Endometrial microvascular endothelial cells (primary cell): ENCODE measurements around the gene NCKAP5. TPM values are rescaled to one million over a fixed set of nuclear protein-coding genes. Genes with fewer than 3 reads are reported as not detected.

Experiments used
- in situ Hi-C: cut with HindIII; loops from 2 replicates; pipeline ENCODE4 v1.10.0; 2017; ENCODE audit warnings: low sequenced_read_pairs, low pct_unique_long_range_greater_than_20kb; ENCODE audit errors: inconsistent ontology term
- total RNA-seq: library from RNA; depleted of rRNA; stranded (reverse); fragments of >200 nt; gene quantifications from one replicate; pipeline ENCODE4 v1.2.3, GENCODE V29; 2015; ENCODE audit errors: inconsistent ontology term

Gene NCKAP5
- total RNA-seq, 1 donor from 2014 or later: 0.84 TPM

- in situ Hi-C loops: no loop called here
Measured at GRCh38 chr2:133120310-133120709, 448.0 kb downstream of the NCKAP5 start.

GRCh38 chr2:133110201-133110600 is 458.1 kb downstream of the NCKAP5 start:
- in situ Hi-C loops: no loop called here

- in situ Hi-C loops: no loop called here
Measured at GRCh38 chr2:133109772-133110171, 458.5 kb downstream of the NCKAP5 start.

GRCh38 chr2:133107058-133107815 is 461.0 kb downstream of the NCKAP5 start:
- in situ Hi-C loops: no loop called here

- in situ Hi-C loops: no loop called here
Measured at GRCh38 chr2:133104871-133105270, 463.4 kb downstream of the NCKAP5 start.

- in situ Hi-C loops: no loop called here
Measured at GRCh38 chr2:133098787-133099186, 469.5 kb downstream of the NCKAP5 start.

GRCh38 chr2:133097666-133098065 is 470.6 kb downstream of the NCKAP5 start:
- in situ Hi-C loops: no loop called here

GRCh38 chr2:133092571-133092970 is 475.7 kb downstream of the NCKAP5 start:
- in situ Hi-C loops: no loop called here

GRCh38 chr2:133090358-133090757 is 477.9 kb downstream of the NCKAP5 start:
- in situ Hi-C loops: no loop called here

- in situ Hi-C loops: no loop called here
Measured at GRCh38 chr2:133086176-133086575, 482.1 kb downstream of the NCKAP5 start.

- in situ Hi-C loops: no loop called here
Measured at GRCh38 chr2:133085646-133086045, 482.6 kb downstream of the NCKAP5 start.

- in situ Hi-C loops: no loop called here
Measured at GRCh38 chr2:133082034-133082433, 486.2 kb downstream of the NCKAP5 start.

- in situ Hi-C loops: no loop called here
Measured at GRCh38 chr2:133080822-133081221, 487.4 kb downstream of the NCKAP5 start.

GRCh38 chr2:133078667-133079411 is 489.4 kb downstream of the NCKAP5 start:
- in situ Hi-C loops: no loop called here

- in situ Hi-C loops: no loop called here
Measured at GRCh38 chr2:133077269-133077822, 490.9 kb downstream of the NCKAP5 start.

- in situ Hi-C loops: no loop called here
Measured at GRCh38 chr2:133072837-133073694, 495.2 kb downstream of the NCKAP5 start.

GRCh38 chr2:133063775-133064174 is 504.5 kb downstream of the NCKAP5 start:
- in situ Hi-C loops: no loop called here

- in situ Hi-C loops: no loop called here
Measured at GRCh38 chr2:133062931-133063665, 505.2 kb downstream of the NCKAP5 start.
